Measurements from ENCODE around the gene TTPAL.

TTPAL gene, protein sequence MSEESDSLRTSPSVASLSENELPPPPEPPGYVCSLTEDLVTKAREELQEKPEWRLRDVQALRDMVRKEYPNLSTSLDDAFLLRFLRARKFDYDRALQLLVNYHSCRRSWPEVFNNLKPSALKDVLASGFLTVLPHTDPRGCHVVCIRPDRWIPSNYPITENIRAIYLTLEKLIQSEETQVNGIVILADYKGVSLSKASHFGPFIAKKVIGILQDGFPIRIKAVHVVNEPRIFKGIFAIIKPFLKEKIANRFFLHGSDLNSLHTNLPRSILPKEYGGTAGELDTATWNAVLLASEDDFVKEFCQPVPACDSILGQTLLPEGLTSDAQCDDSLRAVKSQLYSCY

DNA sequence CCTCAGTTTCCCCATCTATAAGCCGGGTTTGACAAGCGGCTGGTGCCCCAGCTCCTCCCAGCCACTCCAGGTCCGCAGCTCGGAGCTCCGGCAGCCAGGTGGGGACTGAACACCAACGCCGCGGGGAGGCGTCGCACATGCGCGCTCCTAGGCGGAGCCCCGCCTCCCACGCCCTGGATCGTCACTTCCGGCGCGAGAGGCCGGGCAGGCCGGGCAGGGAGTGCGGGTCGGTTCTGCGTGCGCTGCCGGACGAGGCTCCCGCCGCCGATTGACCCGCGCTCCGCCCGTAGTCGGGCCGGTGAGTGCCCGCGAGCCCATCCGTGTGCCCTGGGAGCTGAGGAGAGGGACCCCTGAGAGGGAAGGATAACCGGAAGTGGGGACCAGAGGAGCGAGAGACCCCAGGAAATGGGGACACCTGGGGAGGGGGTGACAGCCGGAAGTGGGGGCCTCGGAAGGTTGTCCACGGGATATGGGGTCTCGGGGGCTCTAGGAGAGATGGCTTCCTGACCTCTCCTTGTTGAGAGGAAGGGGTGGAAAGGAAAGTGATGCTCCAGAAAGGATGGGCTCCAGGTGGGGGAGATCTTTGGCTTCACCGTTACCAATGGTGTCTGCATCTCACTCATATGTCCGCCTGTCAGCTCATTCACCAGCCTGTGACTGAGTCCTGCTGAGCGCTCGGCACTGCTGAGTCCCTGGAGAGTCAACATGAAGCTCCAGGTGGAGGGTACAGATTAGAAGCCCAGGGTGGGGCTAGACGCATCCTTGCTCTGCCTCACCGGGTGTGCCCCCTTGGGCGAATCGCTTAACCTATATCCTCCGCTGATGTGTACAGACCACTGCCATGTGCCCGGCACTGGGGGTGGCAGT is at the start of gene TTPAL:
Gene TTPAL, plus strand, starts transcription at position 181 of the 867 bp plus-strand sequence. CDS start 4,126 bp downstream, outside the sequence.
- peaks cover 11% of the 10 kb centered on the region for H3K4me1 ChIP-seq (ENCODE audit: insufficient read depth, poor library complexity, severe bottlenecking)
- ATAC-seq (ENCODE audit: low read depth) (peak; percentile 93), DNase-seq (ENCODE audit: low spot score) (peak; percentile 99)
- peak within 1 kb of the TSS; percentile 41 for H3K27ac ChIP-seq (ENCODE audit: poor library complexity, severe bottlenecking)
- H3K4me3 ChIP-seq (ENCODE audit: severe bottlenecking) = peak within 1 kb of the TSS; percentile 61
- TF ChIP-seq, protein P1, sequence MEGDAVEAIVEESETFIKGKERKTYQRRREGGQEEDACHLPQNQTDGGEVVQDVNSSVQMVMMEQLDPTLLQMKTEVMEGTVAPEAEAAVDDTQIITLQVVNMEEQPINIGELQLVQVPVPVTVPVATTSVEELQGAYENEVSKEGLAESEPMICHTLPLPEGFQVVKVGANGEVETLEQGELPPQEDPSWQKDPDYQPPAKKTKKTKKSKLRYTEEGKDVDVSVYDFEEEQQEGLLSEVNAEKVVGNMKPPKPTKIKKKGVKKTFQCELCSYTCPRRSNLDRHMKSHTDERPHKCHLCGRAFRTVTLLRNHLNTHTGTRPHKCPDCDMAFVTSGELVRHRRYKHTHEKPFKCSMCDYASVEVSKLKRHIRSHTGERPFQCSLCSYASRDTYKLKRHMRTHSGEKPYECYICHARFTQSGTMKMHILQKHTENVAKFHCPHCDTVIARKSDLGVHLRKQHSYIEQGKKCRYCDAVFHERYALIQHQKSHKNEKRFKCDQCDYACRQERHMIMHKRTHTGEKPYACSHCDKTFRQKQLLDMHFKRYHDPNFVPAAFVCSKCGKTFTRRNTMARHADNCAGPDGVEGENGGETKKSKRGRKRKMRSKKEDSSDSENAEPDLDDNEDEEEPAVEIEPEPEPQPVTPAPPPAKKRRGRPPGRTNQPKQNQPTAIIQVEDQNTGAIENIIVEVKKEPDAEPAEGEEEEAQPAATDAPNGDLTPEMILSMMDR (IDR thresholded peaks at IDR 0.05; ENCODE audit: poor library complexity, severe bottlenecking) = peak; percentile 84
- peaks cover 15% of the 10 kb centered on the region for H3K36me3 ChIP-seq (ENCODE audit: low read depth)
- H3K9me3 ChIP-seq (ENCODE audit: severe bottlenecking) = no peaks in the 10 kb centered on the region
- no peaks in the 10 kb centered on the region for H3K27me3 ChIP-seq (ENCODE audit: insufficient read depth, poor library complexity, severe bottlenecking)

DNA sequence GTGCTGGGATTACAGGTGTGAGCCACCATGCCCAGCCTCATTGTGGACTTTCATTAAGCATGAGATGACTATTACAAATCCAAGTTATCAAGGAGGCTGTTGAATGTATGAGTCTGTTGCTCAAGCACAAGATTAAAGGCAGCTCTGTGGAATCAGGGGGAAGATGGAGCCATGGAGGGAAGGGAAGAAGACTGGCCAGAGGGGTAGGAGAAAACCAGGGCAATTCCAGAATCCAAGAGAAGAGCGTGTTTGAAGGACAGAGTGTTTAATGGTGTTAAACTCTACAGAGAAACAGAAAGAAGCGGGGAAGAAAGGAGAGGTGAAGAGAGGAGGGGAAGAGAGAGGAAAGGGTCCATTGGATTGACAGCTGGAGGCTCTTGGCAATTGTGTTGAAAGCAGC is 49.8 kb upstream of the TTPAL start:
- H3K36me3 ChIP-seq (ENCODE audit: low read depth) = no peaks in the 10 kb centered on the region
- no peak overlapping the region for H3K27ac ChIP-seq (ENCODE audit: poor library complexity, severe bottlenecking)
- H3K4me1 ChIP-seq (ENCODE audit: insufficient read depth, poor library complexity, severe bottlenecking) = peaks cover 6% of the 10 kb centered on the region
- H3K27me3 ChIP-seq (ENCODE audit: insufficient read depth, poor library complexity, severe bottlenecking) = no peaks in the 10 kb centered on the region
- H3K9me3 ChIP-seq (ENCODE audit: severe bottlenecking) = no peaks in the 10 kb centered on the region
- DNase-seq (ENCODE audit: low spot score) (no peak), ATAC-seq (ENCODE audit: low read depth) (no peak)
- TF ChIP-seq, protein P1 (IDR thresholded peaks at IDR 0.05; ENCODE audit: poor library complexity, severe bottlenecking) = no peak
- no peak overlapping the region for H3K4me3 ChIP-seq (ENCODE audit: severe bottlenecking)

DNA sequence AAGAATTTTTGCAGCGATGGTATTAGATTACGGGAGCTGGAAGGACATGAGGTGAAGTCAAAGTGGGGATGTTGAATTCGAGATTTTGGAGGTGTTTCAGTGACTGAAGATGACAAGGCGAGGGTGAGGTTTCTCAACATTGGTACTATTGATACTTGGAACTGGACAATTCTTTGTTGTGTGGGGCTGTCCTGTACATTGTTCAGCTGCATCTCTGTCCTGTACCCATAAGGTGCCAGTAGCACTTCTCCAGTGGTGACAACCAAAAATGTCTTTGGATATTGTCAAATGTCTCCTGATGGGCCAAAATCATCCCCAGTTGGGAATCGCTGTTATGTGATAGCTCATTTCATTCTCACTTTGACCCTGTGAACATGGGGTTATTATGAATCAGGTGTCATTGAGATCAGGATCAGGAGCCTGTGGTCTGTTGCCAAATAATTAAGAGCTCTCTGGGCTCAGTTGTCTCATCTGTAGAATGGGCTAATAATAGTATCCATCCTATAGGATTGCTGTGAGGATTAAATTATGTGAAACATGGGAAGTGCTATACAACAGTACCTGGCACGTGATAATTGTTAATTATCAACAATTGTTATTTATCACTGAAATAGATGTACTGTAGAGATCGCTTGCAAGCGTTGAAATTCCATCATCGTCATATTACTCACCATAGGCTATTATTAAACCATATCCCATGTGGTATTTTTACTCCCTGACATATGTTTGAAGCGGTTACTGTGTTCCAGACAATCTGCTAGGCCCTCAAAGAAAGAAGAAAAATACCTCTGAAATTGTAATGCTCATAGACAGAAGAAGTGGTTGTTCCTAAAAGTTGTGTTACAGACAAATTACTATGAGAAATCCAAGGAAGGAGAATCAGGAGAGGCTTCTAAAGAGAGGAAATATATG is 48.5 kb upstream of the TTPAL start:
- ATAC-seq (ENCODE audit: low read depth) (no peak), DNase-seq (ENCODE audit: low spot score) (no peak)
- H3K4me1 ChIP-seq (ENCODE audit: insufficient read depth, poor library complexity, severe bottlenecking) = peaks cover 3% of the 10 kb centered on the region
- no peaks in the 10 kb centered on the region for H3K27me3 ChIP-seq (ENCODE audit: insufficient read depth, poor library complexity, severe bottlenecking)
- no peaks in the 10 kb centered on the region for H3K36me3 ChIP-seq (ENCODE audit: low read depth)
- no peak overlapping the region for H3K27ac ChIP-seq (ENCODE audit: poor library complexity, severe bottlenecking)
- H3K9me3 ChIP-seq (ENCODE audit: severe bottlenecking) = no peaks in the 10 kb centered on the region
- TF ChIP-seq, protein P1 (IDR thresholded peaks at IDR 0.05; ENCODE audit: poor library complexity, severe bottlenecking) = no peak
- no peak overlapping the region for H3K4me3 ChIP-seq (ENCODE audit: severe bottlenecking)

DNA sequence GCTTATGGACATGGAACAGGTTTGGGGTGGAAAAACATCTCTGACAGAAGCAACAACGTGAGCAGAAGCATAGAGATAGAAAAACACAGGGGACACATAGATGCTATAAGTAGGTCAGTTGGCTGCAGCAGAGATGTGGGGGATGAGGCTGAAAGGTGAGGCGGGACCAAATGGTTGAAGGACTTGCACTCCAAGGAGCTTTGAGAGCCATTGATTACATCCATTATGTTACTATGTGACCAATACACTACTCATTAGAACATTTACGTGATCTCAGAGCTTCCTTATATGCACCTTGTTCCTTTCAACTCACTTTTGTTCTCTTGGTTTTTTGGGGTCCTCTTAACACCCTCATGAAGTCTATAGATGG is 47.9 kb upstream of the TTPAL start:
- no peak for ATAC-seq (ENCODE audit: low read depth)

More for the DNA sequence above, 47.9 kb upstream of the TTPAL start:
- Histone ChIP-seq H3K36me3 (ENCODE audit: low read depth) (no peaks in the 10 kb centered on the region), H3K4me1 (ENCODE audit: insufficient read depth, poor library complexity, severe bottlenecking) (no peaks in the 10 kb centered on the region), H3K27me3 (ENCODE audit: insufficient read depth, poor library complexity, severe bottlenecking) (no peaks in the 10 kb centered on the region), H3K4me3 (ENCODE audit: severe bottlenecking) (no peak overlapping the region), H3K9me3 (ENCODE audit: severe bottlenecking) (no peaks in the 10 kb centered on the region), H3K27ac (ENCODE audit: poor library complexity, severe bottlenecking) (no peak overlapping the region)
- TF ChIP-seq, protein P1 (IDR thresholded peaks at IDR 0.05; ENCODE audit: poor library complexity, severe bottlenecking) = no peak
- no peak for DNase-seq (ENCODE audit: low spot score)

Measured in RWPE2 (cell line).